Iris pigment epithelial cell (primary cell): ENCODE measurements around the gene KLHDC4.
"Not testable (repeated sequence)": the region's sequence is repeated elsewhere in the genome, so short reads cannot be mapped to it uniquely, and the experiment has no call there.

Experiments
- DNase-seq: peaks from one replicate; pipeline ENCODE4 v3.0.0-alpha.2; 2011; ENCODE audit warnings: low read depth

The KLHDC4 gene

GRCh38 chr16:87765776-87766484 is at the start of gene KLHDC4:
TSS of gene KLHDC4 (minus strand) at chr16:87765986. CDS start at chr16:87765890, 96 bp downstream.
- DNase-seq, result peak; percentile 86

GRCh38 chr16:87815567-87815966 is 49.8 kb upstream of the KLHDC4 start:
- no peak for DNase-seq

- DNase-seq, result no peak
Measured at GRCh38 chr16:87812200-87812656, 46.4 kb upstream of the KLHDC4 start.

- DNase-seq, result not testable (repeated sequence)
Measured at GRCh38 chr16:87811454-87811853, 45.7 kb upstream of the KLHDC4 start.

- no peak for DNase-seq
Measured at GRCh38 chr16:87809150-87809902, 43.5 kb upstream of the KLHDC4 start.

GRCh38 chr16:87808108-87808507 is 42.3 kb upstream of the KLHDC4 start:
- DNase-seq, result no peak

- peak; percentile 85 for DNase-seq
Measured at GRCh38 chr16:87806641-87807546, 41.1 kb upstream of the KLHDC4 start.

- no peak for DNase-seq
Measured at GRCh38 chr16:87806261-87806640, 40.5 kb upstream of the KLHDC4 start.

- no peak for DNase-seq
Measured at GRCh38 chr16:87803385-87803784, 37.6 kb upstream of the KLHDC4 start.

GRCh38 chr16:87802670-87803069 is 36.9 kb upstream of the KLHDC4 start:
- no peak for DNase-seq

- no peak for DNase-seq
Measured at GRCh38 chr16:87801679-87802259, 36.0 kb upstream of the KLHDC4 start.

GRCh38 chr16:87800497-87800896 is 34.7 kb upstream of the KLHDC4 start:
- DNase-seq, result no peak

GRCh38 chr16:87795336-87795735 is 29.6 kb upstream of the KLHDC4 start:
- DNase-seq, result no peak

GRCh38 chr16:87794485-87795078 is 28.8 kb upstream of the KLHDC4 start:
- no peak for DNase-seq

GRCh38 chr16:87792205-87792565 is 26.4 kb upstream of the KLHDC4 start:
- no peak for DNase-seq

- DNase-seq, result no peak
Measured at GRCh38 chr16:87791295-87792204, 25.8 kb upstream of the KLHDC4 start.

- DNase-seq, result no peak
Measured at GRCh38 chr16:87790292-87791100, 24.7 kb upstream of the KLHDC4 start.

- peak; percentile 44 for DNase-seq
Measured at GRCh38 chr16:87789437-87790291, 23.9 kb upstream of the KLHDC4 start.
